C4-2B (cell line): ENCODE results near the gene LBHD2.

ENCODE experiments used
- ZFX ChIP-seq: fragments of 450-650 bp; IDR thresholded peaks from 2 replicates; pipeline ENCODE4 v1.6.1; 2017
- TF ChIP-seq, protein P1 (sequence below): fragments of 450-650 bp; conservative IDR thresholded peaks from 2 replicates; pipeline ENCODE4 v1.5.1; 2017; ENCODE audit warnings: mild to moderate bottlenecking

DNA sequence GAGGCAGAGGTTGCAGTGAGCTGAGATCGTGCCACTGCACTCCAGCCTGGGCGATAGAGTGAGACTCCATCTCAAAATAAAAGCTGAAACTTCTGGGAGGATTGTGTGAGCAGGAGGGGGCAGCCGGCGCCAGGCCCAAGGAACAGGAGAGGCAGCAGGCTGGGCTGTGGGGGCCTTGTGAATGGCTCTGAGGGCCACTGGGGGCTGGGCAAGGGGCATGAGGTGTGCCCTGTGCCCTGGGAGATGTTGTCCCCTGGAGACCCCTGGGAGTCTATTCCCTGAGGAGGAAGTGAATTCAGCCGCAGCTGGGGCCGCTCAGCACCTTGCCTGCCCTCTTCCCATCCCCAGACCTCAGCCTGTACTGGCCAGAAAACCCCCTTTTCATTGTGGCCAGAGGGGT lies 4.9 kb downstream of the LBHD2 start:
- TF ChIP-seq, protein P1, sequence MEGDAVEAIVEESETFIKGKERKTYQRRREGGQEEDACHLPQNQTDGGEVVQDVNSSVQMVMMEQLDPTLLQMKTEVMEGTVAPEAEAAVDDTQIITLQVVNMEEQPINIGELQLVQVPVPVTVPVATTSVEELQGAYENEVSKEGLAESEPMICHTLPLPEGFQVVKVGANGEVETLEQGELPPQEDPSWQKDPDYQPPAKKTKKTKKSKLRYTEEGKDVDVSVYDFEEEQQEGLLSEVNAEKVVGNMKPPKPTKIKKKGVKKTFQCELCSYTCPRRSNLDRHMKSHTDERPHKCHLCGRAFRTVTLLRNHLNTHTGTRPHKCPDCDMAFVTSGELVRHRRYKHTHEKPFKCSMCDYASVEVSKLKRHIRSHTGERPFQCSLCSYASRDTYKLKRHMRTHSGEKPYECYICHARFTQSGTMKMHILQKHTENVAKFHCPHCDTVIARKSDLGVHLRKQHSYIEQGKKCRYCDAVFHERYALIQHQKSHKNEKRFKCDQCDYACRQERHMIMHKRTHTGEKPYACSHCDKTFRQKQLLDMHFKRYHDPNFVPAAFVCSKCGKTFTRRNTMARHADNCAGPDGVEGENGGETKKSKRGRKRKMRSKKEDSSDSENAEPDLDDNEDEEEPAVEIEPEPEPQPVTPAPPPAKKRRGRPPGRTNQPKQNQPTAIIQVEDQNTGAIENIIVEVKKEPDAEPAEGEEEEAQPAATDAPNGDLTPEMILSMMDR = no peak
- TF ChIP-seq ZFX = no peak
